Right lobe of liver (tissue), 4 donors: ENCODE measurements around the gene ARMC9.

Experiments used
- POLR2A ChIP-seq: fragments of 450-650 bp; IDR thresholded peaks from one replicate; pipeline ENCODE4 v1.6.1; 2017; ENCODE audit warnings: antibody characterized with exemption, mild to moderate bottlenecking
- TF ChIP-seq, protein P1 (sequence below), 4 donors: fragments of 200-600 bp in 3 of 4; fragments of 450-650 bp in 1 of 4; IDR thresholded peaks; one replicate each; pipeline versions ENCODE4 v1.5.1 to v1.8.0; 2016 to 2022; ENCODE audit warnings: antibody characterized with exemption in 4 of 4, mild to moderate bottlenecking in 2 of 4
- donor health status: DM: no; HTN: no; CAD: no.
- donor health status: DM: no; HTN: no; CAD: no.
- donor health status: DM: no; HTN: yes; CAD: no.

GRCh38 chr2:231334981-231335380 is 136.6 kb downstream of the ARMC9 start:
- TF ChIP-seq, protein P1, sequence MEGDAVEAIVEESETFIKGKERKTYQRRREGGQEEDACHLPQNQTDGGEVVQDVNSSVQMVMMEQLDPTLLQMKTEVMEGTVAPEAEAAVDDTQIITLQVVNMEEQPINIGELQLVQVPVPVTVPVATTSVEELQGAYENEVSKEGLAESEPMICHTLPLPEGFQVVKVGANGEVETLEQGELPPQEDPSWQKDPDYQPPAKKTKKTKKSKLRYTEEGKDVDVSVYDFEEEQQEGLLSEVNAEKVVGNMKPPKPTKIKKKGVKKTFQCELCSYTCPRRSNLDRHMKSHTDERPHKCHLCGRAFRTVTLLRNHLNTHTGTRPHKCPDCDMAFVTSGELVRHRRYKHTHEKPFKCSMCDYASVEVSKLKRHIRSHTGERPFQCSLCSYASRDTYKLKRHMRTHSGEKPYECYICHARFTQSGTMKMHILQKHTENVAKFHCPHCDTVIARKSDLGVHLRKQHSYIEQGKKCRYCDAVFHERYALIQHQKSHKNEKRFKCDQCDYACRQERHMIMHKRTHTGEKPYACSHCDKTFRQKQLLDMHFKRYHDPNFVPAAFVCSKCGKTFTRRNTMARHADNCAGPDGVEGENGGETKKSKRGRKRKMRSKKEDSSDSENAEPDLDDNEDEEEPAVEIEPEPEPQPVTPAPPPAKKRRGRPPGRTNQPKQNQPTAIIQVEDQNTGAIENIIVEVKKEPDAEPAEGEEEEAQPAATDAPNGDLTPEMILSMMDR (IDR thresholded peaks at IDR 0.05), result no peak
- no peak for TF ChIP-seq POLR2A
